SK-N-SH treated with all-trans-retinoic acid at 6 μM for 48 hours (cell line): ENCODE data around the gene C19orf44.

ENCODE experiments used
- ATAC-seq: fragments of 200-7000 bp; cut with Tn5 transposase; 3 replicates; pipeline ENCODE4 v1.9.1; 2020; ENCODE audit warnings: mild to moderate bottlenecking, moderate library complexity
- ARNTL ChIP-seq: fragments of 450-650 bp; formaldehyde crosslinking; IDR thresholded peaks from 2 replicates; pipeline ENCODE4 v1.5.0; 2020; ENCODE audit warnings: low read depth, mild to moderate bottlenecking, moderate library complexity, borderline replicate concordance
- BACH2 ChIP-seq: fragments of 250-450 bp; sonication (Bioruptor Pico); IDR thresholded peaks from 2 replicates; pipeline ENCODE4 v1.9.0; 2021; ENCODE audit warnings: mild to moderate bottlenecking, borderline replicate concordance
- CSDC2 ChIP-seq: fragments of 250-450 bp; sonication (Bioruptor Pico); IDR thresholded peaks from 2 replicates; pipeline ENCODE4 v1.5.0; 2020; ENCODE audit warnings: mild to moderate bottlenecking, moderate library complexity
- ESRRG ChIP-seq: fragments of 250-450 bp; sonication (Bioruptor Pico); IDR thresholded peaks from 2 replicates; pipeline ENCODE4 v1.6.1; 2021; ENCODE audit warnings: mild to moderate bottlenecking
- GLIS3 ChIP-seq: fragments of 250-450 bp; sonication (Bioruptor Pico); IDR thresholded peaks from 2 replicates; pipeline ENCODE4 v1.5.0; 2020; ENCODE audit warnings: mild to moderate bottlenecking, moderate library complexity
- ISL1 ChIP-seq: fragments of 250-450 bp; sonication (Bioruptor Pico); IDR thresholded peaks from 2 replicates; pipeline ENCODE4 v2.1.2; 2022; ENCODE audit warnings: mild to moderate bottlenecking, moderate library complexity
- OSR1 ChIP-seq: fragments of 250-450 bp; sonication (Bioruptor Pico); IDR thresholded peaks from 2 replicates; pipeline ENCODE4 v1.8.0; 2022; ENCODE audit warnings: moderate library complexity, mild to moderate bottlenecking, inconsistent platforms
- PPARA ChIP-seq: fragments of 250-450 bp; sonication (Bioruptor Pico); IDR thresholded peaks from 2 replicates; pipeline ENCODE4 v1.5.0; 2020; ENCODE audit warnings: mild to moderate bottlenecking, borderline replicate concordance
- RARB ChIP-seq: fragments of 250-450 bp; sonication (Bioruptor Pico); IDR thresholded peaks from 2 replicates; pipeline ENCODE4 v1.8.0; 2021; ENCODE audit warnings: mild to moderate bottlenecking, moderate library complexity
- SNAI2 ChIP-seq: fragments of 250-450 bp; sonication (Bioruptor Pico); IDR thresholded peaks from 2 replicates; pipeline ENCODE4 v1.5.0; 2020; ENCODE audit warnings: mild to moderate bottlenecking, moderate library complexity
- TCF4 ChIP-seq: fragments of 250-450 bp; sonication (Bioruptor Pico); IDR thresholded peaks from 2 replicates; pipeline ENCODE4 v1.8.0; 2021; ENCODE audit warnings: mild to moderate bottlenecking, moderate library complexity, borderline replicate concordance
- TOX ChIP-seq: fragments of 250-450 bp; sonication (Bioruptor Pico); IDR thresholded peaks from 2 replicates; pipeline ENCODE4 v1.8.0; 2021; ENCODE audit warnings: mild to moderate bottlenecking, moderate library complexity, borderline replicate concordance
- ZC3H10 ChIP-seq: fragments of 250-450 bp; sonication (Bioruptor Pico); IDR thresholded peaks from 2 replicates; pipeline ENCODE4 v1.5.1; 2021; ENCODE audit warnings: mild to moderate bottlenecking, moderate library complexity
- ZFP3 ChIP-seq: fragments of 250-450 bp; sonication (Bioruptor Pico); IDR thresholded peaks from 2 replicates; pipeline ENCODE4 v1.5.0; 2020; ENCODE audit warnings: mild to moderate bottlenecking, moderate library complexity
- ZFP30 ChIP-seq: fragments of 450-650 bp; formaldehyde crosslinking; IDR thresholded peaks from 2 replicates; pipeline ENCODE4 v1.5.0; 2022; ENCODE audit warnings: mild to moderate bottlenecking, moderate library complexity
- ZNF565 ChIP-seq: fragments of 450-650 bp; formaldehyde crosslinking; conservative IDR thresholded peaks from 2 replicates; pipeline ENCODE4 v1.5.0; 2020; ENCODE audit warnings: low read depth, mild to moderate bottlenecking, moderate library complexity
- ZNF70 ChIP-seq: fragments of 450-650 bp; formaldehyde crosslinking; IDR thresholded peaks from 2 replicates; pipeline ENCODE4 v1.5.0; 2020; ENCODE audit warnings: mild to moderate bottlenecking, moderate library complexity
- ZNF8 ChIP-seq: fragments of 450-650 bp; formaldehyde crosslinking; IDR thresholded peaks from 2 replicates; pipeline ENCODE4 v1.5.0; 2020; ENCODE audit warnings: mild to moderate bottlenecking, moderate library complexity
- TF ChIP-seq, protein P1 (sequence below): fragments of 250-450 bp; sonication (Bioruptor Pico); IDR thresholded peaks from 2 replicates; pipeline ENCODE4 v1.5.1; 2020; ENCODE audit warnings: low read depth, mild to moderate bottlenecking, moderate library complexity
- TF ChIP-seq, protein P2 (sequence below): fragments of 250-450 bp; sonication (Bioruptor Pico); IDR thresholded peaks from 2 replicates; pipeline ENCODE4 v1.8.0; 2020; ENCODE audit warnings: mild to moderate bottlenecking, moderate library complexity, borderline replicate concordance
- TF ChIP-seq, protein P3 (sequence below): fragments of 250-450 bp; sonication (Bioruptor Pico); IDR thresholded peaks from 2 replicates; pipeline ENCODE4 v1.5.0; 2020; ENCODE audit warnings: mild to moderate bottlenecking, moderate library complexity
- TF ChIP-seq, protein P4 (sequence below): fragments of 250-450 bp; sonication (Bioruptor Pico); IDR thresholded peaks from 2 replicates; pipeline ENCODE4 v1.5.1; 2021; ENCODE audit warnings: mild to moderate bottlenecking, moderate library complexity

C19orf44 gene

DNA sequence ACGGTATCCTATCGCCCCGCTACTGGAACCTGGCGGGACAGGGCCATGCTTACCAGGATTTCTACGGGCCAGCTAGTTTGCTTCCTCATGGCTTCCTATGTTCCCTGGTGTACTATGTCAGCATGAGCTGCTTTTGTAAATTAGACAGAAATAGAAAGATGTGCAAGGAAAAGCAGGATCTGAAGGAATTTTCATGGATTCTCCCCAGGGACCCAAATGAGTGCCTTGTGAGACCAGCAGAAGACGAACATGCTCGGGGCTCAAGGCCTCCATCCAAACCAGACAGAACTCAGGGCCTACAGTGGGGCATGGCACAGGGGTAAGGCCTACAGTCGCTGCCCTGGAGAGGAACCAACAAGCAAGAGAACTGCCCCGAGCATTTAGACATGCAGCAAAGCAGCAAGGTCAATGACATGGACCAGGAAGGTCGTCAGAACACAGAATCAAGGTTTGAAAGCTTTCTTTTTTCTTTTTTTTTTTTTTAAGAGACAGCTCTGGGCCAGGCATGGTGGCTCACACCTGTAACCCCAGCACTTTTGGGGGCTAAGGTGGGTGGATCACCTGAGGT lies 41.8 kb upstream of the C19orf44 start:
- no peak for ATAC-seq
- no peak for TF ChIP-seq TCF4 (CRISPR knock-in tag)
- TF ChIP-seq TOX, result no peak
- no peak for TF ChIP-seq ISL1 (CRISPR knock-in tag)
- TF ChIP-seq ZC3H10 (CRISPR knock-in tag), result no peak
- TF ChIP-seq, protein P1, sequence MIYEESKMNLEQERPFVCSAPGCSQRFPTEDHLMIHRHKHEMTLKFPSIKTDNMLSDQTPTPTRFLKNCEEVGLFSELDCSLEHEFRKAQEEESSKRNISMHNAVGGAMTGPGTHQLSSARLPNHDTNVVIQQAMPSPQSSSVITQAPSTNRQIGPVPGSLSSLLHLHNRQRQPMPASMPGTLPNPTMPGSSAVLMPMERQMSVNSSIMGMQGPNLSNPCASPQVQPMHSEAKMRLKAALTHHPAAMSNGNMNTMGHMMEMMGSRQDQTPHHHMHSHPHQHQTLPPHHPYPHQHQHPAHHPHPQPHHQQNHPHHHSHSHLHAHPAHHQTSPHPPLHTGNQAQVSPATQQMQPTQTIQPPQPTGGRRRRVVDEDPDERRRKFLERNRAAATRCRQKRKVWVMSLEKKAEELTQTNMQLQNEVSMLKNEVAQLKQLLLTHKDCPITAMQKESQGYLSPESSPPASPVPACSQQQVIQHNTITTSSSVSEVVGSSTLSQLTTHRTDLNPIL, result no peak

DNA sequence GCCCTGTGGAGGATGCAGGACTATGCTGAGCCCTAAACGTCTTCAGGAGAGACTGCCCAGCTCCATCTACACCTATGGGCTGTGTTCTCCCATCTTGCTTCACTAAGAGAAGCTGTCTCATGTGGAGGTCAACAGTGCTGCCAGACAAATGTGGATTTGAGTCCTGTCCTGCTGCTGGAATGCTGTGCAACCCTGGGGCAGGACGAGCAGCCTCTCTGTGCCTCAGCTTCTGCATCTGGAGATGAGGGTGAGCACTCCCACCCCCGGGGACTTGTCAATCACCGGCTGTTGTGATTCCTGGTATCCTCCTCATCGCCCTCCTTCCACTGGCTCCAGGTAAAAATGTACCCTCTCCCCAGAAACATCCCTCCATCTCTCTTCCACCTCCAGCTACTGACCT lies 40.7 kb upstream of the C19orf44 start:
- no peak for TF ChIP-seq ZFP30 (CRISPR knock-in tag)
- no peak for TF ChIP-seq SNAI2 (CRISPR knock-in tag)
- no peak for TF ChIP-seq ZC3H10 (CRISPR knock-in tag)
- TF ChIP-seq, protein P1, result no peak
- TF ChIP-seq ZNF70 (CRISPR knock-in tag), result no peak
- no peak for TF ChIP-seq ESRRG
- TF ChIP-seq RARB (CRISPR knock-in tag), result no peak
- TF ChIP-seq TOX, result no peak
- no peak for TF ChIP-seq PPARA (CRISPR knock-in tag)
- TF ChIP-seq ARNTL (CRISPR knock-in tag), result no peak
- TF ChIP-seq, protein P2, sequence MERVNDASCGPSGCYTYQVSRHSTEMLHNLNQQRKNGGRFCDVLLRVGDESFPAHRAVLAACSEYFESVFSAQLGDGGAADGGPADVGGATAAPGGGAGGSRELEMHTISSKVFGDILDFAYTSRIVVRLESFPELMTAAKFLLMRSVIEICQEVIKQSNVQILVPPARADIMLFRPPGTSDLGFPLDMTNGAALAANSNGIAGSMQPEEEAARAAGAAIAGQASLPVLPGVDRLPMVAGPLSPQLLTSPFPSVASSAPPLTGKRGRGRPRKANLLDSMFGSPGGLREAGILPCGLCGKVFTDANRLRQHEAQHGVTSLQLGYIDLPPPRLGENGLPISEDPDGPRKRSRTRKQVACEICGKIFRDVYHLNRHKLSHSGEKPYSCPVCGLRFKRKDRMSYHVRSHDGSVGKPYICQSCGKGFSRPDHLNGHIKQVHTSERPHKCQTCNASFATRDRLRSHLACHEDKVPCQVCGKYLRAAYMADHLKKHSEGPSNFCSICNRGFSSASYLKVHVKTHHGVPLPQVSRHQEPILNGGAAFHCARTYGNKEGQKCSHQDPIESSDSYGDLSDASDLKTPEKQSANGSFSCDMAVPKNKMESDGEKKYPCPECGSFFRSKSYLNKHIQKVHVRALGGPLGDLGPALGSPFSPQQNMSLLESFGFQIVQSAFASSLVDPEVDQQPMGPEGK, result no peak
- no peak for TF ChIP-seq ZNF565 (CRISPR knock-in tag)
- TF ChIP-seq ZNF8 (CRISPR knock-in tag), result no peak
- TF ChIP-seq, protein P3, sequence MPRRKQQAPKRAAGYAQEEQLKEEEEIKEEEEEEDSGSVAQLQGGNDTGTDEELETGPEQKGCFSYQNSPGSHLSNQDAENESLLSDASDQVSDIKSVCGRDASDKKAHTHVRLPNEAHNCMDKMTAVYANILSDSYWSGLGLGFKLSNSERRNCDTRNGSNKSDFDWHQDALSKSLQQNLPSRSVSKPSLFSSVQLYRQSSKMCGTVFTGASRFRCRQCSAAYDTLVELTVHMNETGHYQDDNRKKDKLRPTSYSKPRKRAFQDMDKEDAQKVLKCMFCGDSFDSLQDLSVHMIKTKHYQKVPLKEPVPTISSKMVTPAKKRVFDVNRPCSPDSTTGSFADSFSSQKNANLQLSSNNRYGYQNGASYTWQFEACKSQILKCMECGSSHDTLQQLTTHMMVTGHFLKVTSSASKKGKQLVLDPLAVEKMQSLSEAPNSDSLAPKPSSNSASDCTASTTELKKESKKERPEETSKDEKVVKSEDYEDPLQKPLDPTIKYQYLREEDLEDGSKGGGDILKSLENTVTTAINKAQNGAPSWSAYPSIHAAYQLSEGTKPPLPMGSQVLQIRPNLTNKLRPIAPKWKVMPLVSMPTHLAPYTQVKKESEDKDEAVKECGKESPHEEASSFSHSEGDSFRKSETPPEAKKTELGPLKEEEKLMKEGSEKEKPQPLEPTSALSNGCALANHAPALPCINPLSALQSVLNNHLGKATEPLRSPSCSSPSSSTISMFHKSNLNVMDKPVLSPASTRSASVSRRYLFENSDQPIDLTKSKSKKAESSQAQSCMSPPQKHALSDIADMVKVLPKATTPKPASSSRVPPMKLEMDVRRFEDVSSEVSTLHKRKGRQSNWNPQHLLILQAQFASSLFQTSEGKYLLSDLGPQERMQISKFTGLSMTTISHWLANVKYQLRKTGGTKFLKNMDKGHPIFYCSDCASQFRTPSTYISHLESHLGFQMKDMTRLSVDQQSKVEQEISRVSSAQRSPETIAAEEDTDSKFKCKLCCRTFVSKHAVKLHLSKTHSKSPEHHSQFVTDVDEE (CRISPR knock-in tag), result no peak
- no peak for TF ChIP-seq ZFP3 (CRISPR knock-in tag)
- ATAC-seq, result no peak

DNA sequence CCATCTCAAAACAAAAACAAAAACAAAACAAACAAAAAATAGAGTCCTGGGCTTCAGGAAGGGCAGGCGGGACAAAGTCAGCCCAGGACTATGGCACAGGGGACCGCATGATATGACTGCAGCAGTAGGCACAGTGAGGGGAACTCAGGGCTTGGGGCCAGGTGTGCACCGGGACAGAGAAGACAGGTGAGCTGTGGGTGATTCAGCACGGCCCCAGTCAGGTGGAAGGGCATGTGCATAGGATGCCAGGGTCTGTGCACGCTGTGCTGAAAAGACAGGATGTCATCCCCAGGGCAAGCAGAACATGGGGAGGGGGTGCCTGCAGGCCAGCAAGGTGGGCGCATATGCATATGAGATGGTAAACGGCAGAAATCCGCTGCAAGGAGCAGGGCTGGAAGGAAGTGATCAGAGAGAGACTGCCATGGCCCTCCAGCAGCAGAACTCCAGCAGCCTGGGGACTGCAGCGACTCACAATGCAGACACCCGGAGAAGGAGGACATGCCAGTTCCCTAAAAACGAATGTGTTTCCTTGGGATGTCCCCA lies 39.5 kb upstream of the C19orf44 start:
- ATAC-seq, result peak; percentile 37
- TF ChIP-seq OSR1 (no peak), SNAI2 (CRISPR knock-in tag) (no peak), ISL1 (CRISPR knock-in tag) (no peak), GLIS3 (CRISPR knock-in tag) (no peak), ZC3H10 (CRISPR knock-in tag) (no peak), TCF4 (CRISPR knock-in tag) (no peak), CSDC2 (no peak), ESRRG (no peak), ZNF8 (CRISPR knock-in tag) (no peak), BACH2 (no peak)
- TF ChIP-seq, protein P1, result no peak
- TF ChIP-seq, protein P2, result no peak
- TF ChIP-seq, protein P4, sequence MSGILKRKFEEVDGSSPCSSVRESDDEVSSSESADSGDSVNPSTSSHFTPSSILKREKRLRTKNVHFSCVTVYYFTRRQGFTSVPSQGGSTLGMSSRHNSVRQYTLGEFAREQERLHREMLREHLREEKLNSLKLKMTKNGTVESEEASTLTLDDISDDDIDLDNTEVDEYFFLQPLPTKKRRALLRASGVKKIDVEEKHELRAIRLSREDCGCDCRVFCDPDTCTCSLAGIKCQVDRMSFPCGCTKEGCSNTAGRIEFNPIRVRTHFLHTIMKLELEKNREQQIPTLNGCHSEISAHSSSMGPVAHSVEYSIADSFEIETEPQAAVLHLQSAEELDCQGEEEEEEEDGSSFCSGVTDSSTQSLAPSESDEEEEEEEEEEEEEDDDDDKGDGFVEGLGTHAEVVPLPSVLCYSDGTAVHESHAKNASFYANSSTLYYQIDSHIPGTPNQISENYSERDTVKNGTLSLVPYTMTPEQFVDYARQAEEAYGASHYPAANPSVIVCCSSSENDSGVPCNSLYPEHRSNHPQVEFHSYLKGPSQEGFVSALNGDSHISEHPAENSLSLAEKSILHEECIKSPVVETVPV, result no peak
